HG02623 (cell line): ENCODE results near the gene FAM180A.

Source experiments
- ATAC-seq: cut with Tn5 transposase; IDR thresholded peaks from one replicate; pipeline ENCODE4 v1.9.1; 2021; ENCODE audit warnings: moderate library complexity; ENCODE audit not compliant: unreplicated experiment

FAM180A gene

GRCh38 chr7:135685306-135686084 lies 63.1 kb downstream of the FAM180A start:
- no peak for ATAC-seq

GRCh38 chr7:135684699-135685098 lies 63.9 kb downstream of the FAM180A start:
- no peak for ATAC-seq

- no peak for ATAC-seq
These were observed 64.5 kb downstream of the FAM180A start for GRCh38 chr7:135684136-135684535.

- no peak for ATAC-seq
These were observed 65.0 kb downstream of the FAM180A start for GRCh38 chr7:135683609-135684008.

- no peak for ATAC-seq
These were observed 66.4 kb downstream of the FAM180A start for GRCh38 chr7:135682191-135682590.

GRCh38 chr7:135681762-135682161 lies 66.9 kb downstream of the FAM180A start:
- ATAC-seq: no peak
